Thoracic aorta (tissue), 2 donors: ENCODE data around the gene INSYN1. TPM values are rescaled to one million over a fixed set of nuclear protein-coding genes. Genes with fewer than 3 reads are reported as not detected.

Experiments
- ATAC-seq: fragments of 150-250 bp; one replicate; pipeline ENCODE4 v1.8.0; 2017; ENCODE audit warnings: low read depth; ENCODE audit not compliant: insufficient number of reproducible peaks, low FRiP score
- DNase-seq: peaks from one replicate; pipeline ENCODE4 v3.0.0-alpha.2; 2020; ENCODE audit warnings: low spot score
- H3K27ac ChIP-seq, 2 donors: fragments of 200-600 bp; sonication (generic); 1 replicate in 1 of 2; 2 replicates in 1 of 2; pipeline ENCODE4 v1.5.1; 2016; ENCODE audit warnings: mild to moderate bottlenecking in 2 of 2, moderate library complexity in 2 of 2
- H3K27me3 ChIP-seq: fragments of 200-600 bp; sonication (generic); replicated peaks from 2 replicates; pipeline ENCODE4 v1.6.0; 2016; ENCODE audit warnings: mild to moderate bottlenecking; ENCODE audit not compliant: insufficient read depth
- H3K36me3 ChIP-seq: fragments of 200-600 bp; sonication (generic); one replicate; pipeline ENCODE4 v1.5.1; 2016
- H3K4me1 ChIP-seq, 2 donors: fragments of 200-600 bp; sonication (generic); 1 replicate in 1 of 2; 2 replicates in 1 of 2; pipeline versions ENCODE4 v1.5.1 to v1.6.0; 2016; ENCODE audit warnings: low read depth in 2 of 2, mild to moderate bottlenecking in 1 of 2; ENCODE audit not compliant: control insufficient read depth in 1 of 2
- H3K4me3 ChIP-seq: fragments of 200-600 bp; sonication (generic); 2 replicates; pipeline ENCODE4 v1.5.1; 2016; ENCODE audit warnings: mild to moderate bottlenecking
- H3K9me3 ChIP-seq: fragments of 200-600 bp; sonication (generic); 2 replicates; pipeline ENCODE4 v1.5.1; 2016
- total RNA-seq, 2 donors: library from RNA; depleted of rRNA; stranded (reverse); fragments of >200 nt; gene quantifications; one replicate each; pipeline versions ENCODE4 v1.1.0 to v1.2.3, GENCODE V29; 2016
- TF ChIP-seq, protein P1 (sequence below): fragments of 200-600 bp; sonication (generic); IDR thresholded peaks from one replicate; pipeline ENCODE4 v1.5.1; 2019; ENCODE audit warnings: antibody characterized with exemption

INSYN1 gene
- total RNA-seq, 2 donors from 2014 or later: 10.6 to 15.2 TPM

DNA sequence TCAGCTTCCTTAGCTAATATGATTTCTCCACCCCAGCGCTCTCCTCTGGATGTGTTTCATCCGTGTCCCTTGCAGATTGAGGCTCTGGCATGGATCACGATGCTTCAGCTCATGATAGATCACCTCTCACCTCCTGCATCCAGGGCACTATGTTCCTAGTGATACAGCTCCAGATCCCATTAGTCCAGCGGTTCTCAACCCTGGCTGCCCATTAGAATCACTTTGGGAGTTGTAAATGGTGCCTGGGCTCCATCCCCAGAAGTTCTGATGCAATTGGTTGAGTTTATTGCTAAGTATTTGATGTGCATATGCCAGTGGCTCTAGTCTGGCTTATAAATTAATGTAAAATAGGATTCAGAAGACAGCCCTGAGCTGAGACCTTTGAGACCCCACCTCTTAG is 34.5 kb downstream of the INSYN1 start:
- TF ChIP-seq, protein P1, sequence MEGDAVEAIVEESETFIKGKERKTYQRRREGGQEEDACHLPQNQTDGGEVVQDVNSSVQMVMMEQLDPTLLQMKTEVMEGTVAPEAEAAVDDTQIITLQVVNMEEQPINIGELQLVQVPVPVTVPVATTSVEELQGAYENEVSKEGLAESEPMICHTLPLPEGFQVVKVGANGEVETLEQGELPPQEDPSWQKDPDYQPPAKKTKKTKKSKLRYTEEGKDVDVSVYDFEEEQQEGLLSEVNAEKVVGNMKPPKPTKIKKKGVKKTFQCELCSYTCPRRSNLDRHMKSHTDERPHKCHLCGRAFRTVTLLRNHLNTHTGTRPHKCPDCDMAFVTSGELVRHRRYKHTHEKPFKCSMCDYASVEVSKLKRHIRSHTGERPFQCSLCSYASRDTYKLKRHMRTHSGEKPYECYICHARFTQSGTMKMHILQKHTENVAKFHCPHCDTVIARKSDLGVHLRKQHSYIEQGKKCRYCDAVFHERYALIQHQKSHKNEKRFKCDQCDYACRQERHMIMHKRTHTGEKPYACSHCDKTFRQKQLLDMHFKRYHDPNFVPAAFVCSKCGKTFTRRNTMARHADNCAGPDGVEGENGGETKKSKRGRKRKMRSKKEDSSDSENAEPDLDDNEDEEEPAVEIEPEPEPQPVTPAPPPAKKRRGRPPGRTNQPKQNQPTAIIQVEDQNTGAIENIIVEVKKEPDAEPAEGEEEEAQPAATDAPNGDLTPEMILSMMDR: no peak
- Histone ChIP-seq H3K36me3 (peaks cover 4% of the 10 kb centered on the region), H3K9me3 (no peaks in the 10 kb centered on the region), H3K4me3 (no peak overlapping the region), H3K27ac (no peak overlapping the region), H3K4me1 (peaks cover 0 to 9% of the 10 kb centered on the region in 2 donors), H3K27me3 (no peaks in the 10 kb centered on the region)
- DNase-seq: no peak
- no peak for ATAC-seq

DNA sequence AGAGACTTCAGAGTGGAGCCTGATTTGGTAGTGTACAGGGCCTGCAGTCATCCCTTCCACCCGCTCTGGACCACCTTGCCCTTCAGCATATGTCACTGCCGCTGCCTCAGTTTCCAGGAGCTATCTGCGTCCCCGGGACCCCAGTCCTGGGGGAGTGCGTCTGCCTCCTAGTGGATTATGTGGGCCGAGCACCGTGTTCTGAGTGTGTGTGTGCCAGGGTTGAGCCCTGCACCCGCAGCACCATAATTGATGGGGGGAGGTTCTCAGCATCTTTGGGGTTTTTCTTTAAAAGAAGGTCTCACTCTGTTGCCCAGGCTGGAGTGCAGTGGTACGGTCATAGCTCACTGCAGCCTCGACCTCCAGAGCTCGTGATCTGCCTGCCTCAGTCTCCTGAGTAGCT is 35.3 kb downstream of the INSYN1 start:
- no peak overlapping the region for H3K27ac ChIP-seq

DNA sequence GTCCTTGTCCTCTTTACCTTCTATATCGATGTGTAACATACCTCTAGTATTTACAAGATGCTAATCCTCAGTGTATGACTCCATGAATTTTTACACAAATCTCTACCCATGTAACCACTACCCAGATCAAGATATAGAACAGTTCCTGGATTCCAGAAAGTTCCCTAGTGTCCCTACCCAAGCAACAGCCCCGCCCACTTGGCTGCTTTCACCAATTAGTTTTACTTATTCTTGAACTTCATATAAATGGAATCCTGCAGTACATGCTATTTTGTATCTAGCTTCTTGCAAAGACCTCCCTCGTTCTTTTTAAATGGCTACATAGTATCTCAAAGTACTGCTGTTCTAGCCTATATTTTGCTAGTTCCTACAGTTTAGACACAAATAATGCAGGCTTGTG is 35.9 kb downstream of the INSYN1 start:
- no peaks in the 10 kb centered on the region for H3K9me3 ChIP-seq
- peaks cover 0 to 9% of the 10 kb centered on the region in 2 donors for H3K4me1 ChIP-seq
- no peaks in the 10 kb centered on the region for H3K27me3 ChIP-seq
- ATAC-seq: no peak
- no peak overlapping the region for H3K27ac ChIP-seq
- no peak for DNase-seq
- H3K4me3 ChIP-seq: no peak overlapping the region
- H3K36me3 ChIP-seq: peaks cover 15% of the 10 kb centered on the region
- TF ChIP-seq, protein P1: no peak

More for the DNA sequence above, 35.3 kb downstream of the INSYN1 start:
- Histone ChIP-seq H3K27me3 (no peaks in the 10 kb centered on the region), H3K4me3 (no peak overlapping the region), H3K9me3 (no peaks in the 10 kb centered on the region), H3K36me3 (peaks cover 13% of the 10 kb centered on the region), H3K4me1 (peaks cover 0 to 9% of the 10 kb centered on the region in 2 donors)
- DNase-seq: no peak
- TF ChIP-seq, protein P1: no peak
- no peak for ATAC-seq

DNA sequence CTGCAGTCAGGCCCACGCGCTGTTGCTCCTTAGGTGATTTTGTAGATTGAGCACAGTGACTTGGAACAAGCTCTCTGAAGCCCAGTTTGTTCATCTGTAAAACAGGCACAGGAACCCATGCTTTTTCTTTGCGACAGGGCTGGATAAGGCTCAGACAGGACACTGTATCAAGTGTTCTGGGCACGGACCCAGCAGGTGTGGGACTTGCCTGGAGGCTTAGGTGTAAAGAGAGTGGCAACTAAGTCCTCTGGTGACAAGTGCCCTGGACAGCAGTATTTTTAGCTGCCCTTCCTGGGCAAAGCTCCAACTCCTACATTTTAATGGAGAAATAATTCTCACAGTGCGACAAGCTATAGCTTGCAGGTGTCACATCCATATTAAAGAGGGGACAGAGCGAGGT is 36.7 kb downstream of the INSYN1 start:
- Histone ChIP-seq H3K27me3 (no peaks in the 10 kb centered on the region), H3K9me3 (no peaks in the 10 kb centered on the region), H3K27ac (no peak overlapping the region), H3K4me1 (peaks cover 0 to 9% of the 10 kb centered on the region in 2 donors), H3K4me3 (no peak overlapping the region), H3K36me3 (peaks cover 15% of the 10 kb centered on the region)
- TF ChIP-seq, protein P1: no peak
- no peak for DNase-seq
- ATAC-seq: no peak

DNA sequence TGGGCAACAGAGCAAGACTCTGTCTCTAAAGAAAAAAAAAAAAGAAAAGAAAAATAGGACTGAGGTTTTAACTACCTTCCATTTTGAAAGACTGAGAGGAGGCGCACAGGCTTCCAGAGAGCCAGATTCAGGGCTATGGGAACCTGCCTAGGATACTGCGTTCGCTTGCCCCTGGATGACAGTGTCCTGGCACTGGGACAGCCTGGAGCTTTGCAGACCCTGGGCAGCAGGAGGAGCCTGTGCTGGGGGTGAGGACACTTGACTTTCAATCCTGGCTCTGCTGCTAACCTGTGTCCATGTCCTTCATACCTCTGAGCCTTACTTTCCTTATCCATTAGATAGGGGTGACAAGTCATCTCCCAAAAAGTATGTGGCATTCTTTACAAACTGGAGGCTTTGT is 37.7 kb downstream of the INSYN1 start:
- TF ChIP-seq, protein P1: no peak
- Histone ChIP-seq H3K4me3 (no peak overlapping the region), H3K4me1 (peaks cover 0 to 9% of the 10 kb centered on the region in 2 donors), H3K9me3 (no peaks in the 10 kb centered on the region), H3K27ac (no peak overlapping the region), H3K27me3 (no peaks in the 10 kb centered on the region), H3K36me3 (peaks cover 15% of the 10 kb centered on the region)
- no peak for ATAC-seq
- DNase-seq: no peak
